CD4-positive, alpha-beta T cell treated with Interleukin-2 at 100 ng/mL for 4 hours (primary cell): ENCODE measurements around the gene ODAD4.

ENCODE experiments used
- DNase-seq: peaks from one replicate; pipeline ENCODE4 v3.0.0-alpha.2; 2020; ENCODE audit warnings: low spot score

ODAD4 gene

DNA sequence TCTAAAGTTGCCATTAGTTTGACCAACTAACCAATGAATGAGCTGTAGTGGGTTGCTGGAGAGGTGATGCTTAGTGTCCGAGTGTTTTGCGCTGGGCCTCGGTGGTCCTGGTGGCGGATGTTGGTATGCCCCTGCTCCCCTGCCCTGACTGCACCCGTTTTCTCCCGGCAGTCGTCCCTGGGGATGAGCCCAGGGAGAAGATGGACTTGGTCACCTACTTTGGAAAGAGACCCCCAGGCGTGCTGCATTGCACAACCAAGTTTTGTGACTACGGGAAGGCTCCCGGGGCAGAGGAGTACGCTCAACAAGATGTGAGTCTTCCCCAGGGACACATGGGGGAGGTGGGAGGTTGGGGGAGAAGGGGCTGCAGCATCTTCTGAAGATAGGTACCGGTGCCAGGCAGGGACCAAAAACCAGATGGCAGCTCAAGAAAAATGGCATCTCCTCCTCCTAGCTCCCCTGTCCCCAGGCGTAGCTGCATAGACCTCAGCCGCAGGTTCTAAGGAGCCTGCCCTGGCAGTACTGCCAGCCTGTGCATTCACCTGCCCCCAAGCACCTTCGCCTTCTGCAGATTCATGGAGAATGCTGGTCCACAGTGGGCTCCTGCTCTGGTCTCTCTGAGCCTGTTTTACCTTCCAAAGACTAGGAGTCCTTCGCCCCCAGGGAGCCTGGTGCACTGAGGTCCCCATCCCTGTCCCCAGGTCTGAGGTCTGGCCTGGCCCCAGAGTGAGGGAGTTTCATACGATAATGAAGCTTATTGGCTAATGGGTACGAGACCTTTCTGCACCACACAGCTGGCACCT lies 41.5 kb downstream of the ODAD4 start:
- DNase-seq, result no peak

DNA sequence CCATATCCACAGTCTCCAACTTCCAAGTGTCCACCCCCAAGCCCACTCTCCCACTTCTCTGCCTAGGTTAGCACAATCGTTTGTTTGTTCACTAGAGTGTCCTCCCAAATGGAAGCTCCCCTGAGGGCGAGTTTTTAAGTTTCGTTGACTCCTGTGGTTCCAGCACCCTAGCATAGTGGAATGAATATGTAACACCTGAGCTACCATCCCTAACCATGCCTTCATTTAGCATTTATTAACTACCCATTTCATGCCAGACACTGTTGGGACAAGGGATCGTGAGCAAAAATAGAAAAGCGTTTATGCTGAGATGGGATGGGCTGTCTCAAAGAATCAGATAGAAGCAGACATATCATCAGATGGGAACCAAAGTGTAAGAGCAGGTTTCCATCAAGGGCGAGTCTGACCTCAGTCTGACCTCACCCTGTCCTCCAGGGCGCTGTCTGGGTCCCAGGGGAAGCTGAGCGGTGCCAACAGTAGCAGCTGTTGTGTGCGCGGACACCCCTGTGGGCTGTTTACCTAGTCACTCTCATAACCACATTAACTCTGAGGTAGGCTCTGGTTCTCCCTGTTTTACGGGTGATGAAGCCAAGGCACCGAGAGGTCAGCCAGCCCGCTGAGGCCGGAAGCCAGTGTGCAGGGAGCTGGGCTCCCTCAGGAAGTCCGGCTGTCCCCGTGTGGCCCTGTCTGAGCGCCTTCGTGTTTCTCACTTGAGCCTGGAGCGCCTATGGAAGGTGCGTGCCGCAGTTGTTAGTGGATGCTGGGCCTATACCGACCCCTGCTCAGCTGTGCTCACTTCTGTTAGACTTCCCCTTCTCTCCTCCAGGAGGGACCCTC lies 42.4 kb downstream of the ODAD4 start:
- no peak for DNase-seq

DNA sequence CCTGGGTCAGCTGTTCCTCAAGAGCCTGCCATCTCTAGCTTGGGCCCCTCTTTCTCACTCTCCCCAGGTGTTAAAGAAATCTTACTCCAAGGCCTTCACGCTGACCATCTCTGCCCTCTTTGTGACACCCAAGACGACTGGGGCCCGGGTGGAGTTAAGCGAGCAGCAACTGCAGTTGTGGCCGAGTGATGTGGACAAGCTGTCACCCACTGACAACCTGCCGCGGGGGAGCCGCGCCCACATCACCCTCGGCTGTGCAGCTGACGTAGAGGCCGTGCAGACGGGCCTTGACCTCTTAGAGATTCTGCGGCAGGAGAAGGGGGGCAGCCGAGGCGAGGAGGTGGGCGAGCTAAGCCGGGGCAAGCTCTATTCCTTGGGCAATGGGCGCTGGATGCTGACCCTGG lies 43.0 kb downstream of the ODAD4 start:
- no peak for DNase-seq

DNA sequence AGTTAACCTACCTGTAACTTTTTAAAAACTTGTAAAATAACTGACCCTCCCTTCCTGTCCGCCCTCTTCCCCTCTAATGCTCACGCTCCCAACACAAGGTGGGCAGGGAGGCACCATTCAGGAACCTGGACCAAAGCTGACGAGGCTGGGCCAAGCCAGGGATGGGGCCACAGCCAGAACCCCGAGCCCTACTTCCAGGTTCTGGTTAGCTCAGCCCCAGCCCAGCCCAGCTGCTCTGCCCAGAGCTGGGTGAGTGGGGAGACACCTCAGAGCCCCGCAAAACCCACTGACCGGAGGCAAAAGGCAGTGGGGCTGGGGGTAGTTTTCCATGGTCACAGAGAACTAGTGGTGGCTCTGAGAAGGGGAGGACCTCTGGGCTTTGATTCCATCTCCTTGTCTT lies 43.6 kb downstream of the ODAD4 start:
- DNase-seq, result no peak

DNA sequence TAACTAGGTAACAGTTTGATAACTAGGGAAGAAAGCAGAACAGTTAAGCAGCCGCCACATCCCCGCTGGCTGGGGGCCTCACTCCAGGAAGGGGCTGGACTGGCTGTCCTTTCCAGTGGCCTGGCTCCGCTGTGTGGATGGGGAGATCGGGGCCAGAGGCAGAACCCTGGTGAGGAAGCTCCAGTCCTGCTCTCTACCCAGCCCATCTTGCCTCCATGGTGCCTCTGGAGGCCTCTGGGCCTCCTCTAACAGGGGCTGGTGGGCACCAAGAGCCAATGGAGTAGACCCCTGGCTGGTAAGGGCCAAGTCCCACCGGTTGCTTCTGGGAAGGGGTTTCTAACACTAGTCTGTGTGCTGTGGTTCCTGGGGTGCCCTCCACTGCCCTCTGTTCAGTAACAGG lies 44.2 kb downstream of the ODAD4 start:
- no peak for DNase-seq

DNA sequence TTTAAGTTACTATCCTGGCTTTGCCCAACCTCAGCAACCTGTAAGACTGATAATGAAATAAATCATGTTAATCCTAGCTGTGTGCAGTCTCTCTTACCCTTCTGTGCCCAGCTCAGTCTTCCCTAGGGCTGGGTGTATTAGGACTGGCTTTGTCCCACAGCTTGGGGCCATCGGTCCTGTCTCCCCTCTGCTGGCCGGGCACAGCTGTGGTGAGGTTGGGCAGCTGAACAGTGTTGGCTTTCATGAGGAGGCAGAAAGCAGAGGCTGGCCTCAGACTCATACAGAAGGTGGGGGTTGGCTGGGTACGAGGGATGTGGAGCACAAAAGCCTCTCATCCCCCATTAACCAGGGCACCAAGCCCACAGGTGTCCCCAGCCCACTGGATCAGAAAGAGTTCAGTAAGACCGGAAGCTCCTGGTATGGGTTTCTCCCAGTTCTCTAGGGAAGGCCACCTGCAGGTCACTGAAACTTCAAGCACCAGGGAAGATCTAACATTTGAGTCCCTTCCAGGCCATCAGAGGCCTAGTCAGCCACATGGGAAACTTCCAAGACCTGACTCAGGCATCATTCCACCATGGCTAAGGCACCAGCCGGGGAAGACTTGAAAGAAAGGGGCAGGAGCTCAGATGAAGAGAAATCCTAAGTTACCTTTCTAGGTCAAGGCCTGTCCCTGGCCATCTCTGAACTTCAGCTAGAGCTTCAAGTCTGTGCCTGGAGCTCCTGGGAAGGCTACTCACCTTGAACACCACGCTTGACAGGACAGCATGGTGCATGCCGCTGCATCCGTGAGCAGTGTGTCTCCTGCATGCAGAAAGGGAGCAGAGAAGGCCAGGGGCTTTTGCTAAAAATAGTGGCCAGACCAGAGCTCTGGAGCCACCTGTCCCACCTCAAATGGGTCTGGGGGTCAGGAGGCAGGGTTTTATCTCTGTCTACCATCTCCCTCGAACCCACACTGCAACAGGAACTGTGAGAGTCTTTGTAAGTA lies 45.0 kb downstream of the ODAD4 start:
- DNase-seq, result no peak

DNA sequence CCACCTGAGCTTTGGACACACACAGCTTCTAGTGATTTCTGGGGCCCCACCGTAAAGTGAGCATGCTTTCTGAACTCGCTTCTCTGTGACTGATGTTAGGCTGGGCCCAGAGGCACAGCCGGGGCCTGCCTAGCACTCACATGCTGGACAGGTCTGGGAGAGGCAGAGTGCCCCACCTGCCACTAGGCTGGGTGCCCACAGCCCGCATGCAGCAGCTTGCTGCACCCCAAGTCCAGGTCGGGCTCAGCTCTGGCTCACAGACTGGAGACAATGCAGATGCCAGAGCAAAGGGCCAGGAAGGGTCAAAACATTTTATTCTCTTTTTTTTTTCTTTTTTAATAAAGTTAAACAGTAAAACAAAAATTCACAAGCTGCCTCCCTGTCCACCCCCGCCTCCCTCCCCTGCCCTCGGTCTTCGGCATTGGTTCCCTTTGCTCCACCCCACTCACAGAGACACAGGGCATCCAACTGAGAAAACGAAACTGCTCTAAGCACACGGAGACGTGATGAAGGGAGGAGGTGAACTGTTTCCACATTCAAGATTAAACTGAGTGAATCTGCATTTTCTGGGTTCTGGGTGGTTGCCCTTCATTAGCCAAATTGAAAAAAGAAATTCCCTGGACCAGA lies 45.8 kb downstream of the ODAD4 start:
- no peak for DNase-seq

DNA sequence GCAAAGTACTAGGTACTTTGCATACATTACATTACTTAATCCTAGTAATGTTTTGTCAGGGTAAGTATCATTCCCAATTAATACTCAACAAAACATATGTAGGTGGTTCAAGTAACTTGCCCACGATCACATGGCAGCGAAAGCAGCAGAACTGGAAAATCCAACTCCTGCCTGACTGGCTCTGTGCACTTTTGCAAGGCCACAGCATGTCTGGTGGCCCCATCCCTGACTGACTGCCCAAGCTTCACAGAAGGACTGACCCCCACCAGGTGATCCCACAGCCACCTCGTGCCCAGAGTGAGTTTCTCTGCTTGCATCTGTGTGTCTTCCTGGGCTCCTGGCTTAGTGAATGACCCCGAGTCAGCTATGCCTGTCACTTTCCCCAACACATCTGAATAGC lies 47.6 kb downstream of the ODAD4 start:
- no peak for DNase-seq

DNA sequence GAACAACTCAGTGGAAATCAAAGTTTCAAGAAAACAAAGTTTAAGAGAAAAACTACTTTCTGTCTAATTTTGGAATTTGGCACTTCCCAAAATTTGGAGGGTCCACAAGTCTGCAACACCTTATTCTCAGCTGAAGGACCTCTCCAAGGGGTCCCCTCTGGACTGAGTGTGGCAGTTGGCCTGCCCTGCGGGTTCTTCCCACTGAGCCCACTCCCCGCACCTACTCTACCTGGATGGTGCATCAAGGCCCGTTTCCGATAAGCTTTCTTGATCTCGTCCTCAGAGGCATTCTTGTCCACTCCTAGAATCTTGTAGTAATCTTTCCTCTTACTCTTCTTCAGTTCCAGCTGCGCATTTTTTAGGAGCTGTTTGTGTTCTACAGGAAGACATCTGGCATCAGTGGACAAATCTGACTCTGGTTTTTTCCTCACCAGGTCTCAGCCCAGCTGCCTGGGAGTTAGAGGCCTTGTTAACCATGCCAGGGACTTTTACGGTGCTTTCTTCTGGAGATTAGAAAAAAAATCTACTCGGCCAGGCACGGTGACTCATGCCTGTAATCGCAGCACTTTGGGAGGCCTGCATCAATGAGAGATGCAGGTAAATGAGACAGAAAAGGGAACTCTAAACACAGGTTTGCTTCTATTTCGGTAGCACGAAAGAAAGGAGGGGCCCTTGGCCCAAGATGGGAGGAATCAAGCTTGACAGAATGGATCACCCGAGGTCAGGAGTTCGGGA lies 51.8 kb downstream of the ODAD4 start:
- no peak for DNase-seq

DNA sequence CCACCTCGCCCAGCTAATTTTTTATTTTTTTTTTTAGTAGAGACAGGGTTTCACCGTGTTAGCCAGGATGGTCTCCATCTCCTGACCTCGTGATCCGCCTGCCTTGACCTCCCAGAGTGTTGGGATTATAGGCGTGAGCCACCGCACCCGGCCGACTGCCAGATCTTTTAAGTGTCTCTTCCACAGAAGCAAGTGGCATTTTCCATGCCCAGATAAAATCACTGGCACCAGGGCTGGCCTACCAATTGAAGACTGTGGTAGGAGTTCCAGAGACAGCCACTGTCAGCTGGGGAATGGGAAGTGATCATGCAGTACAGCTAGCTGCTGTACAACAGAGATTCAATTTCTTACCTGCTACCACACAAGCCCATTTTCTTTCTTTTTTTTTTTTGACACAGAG lies 54.0 kb downstream of the ODAD4 start:
- no peak for DNase-seq

DNA sequence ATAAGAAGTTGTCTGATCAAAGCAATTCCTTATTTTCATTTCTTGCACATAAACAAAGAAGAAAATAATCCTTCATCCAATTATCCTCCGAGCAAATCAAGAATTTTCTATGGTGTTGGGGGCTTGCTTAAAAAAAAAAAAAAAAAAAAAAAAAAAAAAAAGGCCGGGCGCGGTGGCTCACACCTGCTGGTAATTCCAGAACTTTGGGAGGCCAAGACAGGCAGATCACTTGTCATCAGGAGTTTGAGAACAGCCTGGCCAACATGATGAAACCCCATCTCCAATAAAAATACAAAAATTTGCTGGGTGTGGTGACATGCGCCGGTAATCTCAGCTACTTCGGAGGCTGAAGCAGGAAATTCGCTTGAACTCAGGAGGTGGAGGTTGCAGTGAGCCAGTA lies 55.5 kb downstream of the ODAD4 start:
- no peak for DNase-seq

DNA sequence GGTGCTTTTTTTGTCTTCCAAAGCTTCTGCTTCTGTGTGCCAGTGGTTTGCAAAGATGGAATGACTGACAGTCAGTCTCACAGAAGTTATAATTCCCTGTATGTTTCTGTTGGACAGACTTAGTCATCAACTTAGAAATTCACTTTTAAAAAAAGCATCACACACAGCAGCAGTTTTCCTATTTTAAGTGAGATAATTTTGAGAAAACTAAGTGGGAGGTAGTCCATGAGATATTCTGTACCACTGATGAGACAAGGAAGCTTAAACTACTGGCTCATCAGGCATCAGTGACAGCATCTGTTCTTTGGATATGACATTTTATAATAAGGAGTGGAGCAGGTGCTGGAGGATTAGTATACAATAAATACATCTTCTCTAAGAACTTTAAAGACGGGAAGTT lies 56.2 kb downstream of the ODAD4 start:
- DNase-seq, result no peak

DNA sequence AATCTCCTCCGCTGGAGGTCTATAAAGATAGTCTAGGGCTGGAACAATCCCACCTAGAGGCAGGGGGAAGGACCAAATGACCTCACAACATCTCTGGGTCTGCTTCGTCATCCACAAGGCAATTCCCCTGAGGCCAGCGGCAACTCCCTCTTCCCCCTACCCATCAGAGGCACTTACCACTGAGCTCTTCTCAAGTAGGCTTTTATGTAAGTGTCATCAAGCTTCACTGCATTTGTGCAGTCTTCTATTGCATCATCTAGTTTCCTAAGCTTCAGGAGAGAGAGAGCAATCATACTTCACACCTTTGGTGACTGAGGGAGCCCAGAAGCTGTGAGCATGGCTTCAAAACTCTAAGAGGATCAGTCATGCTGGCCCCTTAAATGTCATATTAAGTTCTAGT lies 57.2 kb downstream of the ODAD4 start:
- no peak for DNase-seq

DNA sequence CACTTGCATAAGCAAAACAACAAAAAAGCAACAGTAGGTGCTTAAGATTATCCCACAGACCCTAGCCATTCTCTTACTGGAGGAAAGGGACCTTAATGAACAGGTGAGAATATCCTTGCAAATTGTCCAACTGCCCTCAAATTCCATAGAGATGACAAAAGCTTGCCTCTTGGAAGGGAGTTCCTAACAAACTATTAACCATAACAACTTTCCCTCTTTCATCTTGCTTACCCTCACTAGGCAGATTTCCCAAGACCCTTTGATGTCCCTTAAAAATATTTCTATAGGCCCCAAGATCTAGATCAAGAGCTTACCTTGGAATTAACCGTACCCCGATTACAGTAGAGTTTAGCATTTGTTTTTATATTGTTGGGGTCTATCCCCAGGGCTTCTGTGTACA lies 58.0 kb downstream of the ODAD4 start:
- DNase-seq, result no peak

DNA sequence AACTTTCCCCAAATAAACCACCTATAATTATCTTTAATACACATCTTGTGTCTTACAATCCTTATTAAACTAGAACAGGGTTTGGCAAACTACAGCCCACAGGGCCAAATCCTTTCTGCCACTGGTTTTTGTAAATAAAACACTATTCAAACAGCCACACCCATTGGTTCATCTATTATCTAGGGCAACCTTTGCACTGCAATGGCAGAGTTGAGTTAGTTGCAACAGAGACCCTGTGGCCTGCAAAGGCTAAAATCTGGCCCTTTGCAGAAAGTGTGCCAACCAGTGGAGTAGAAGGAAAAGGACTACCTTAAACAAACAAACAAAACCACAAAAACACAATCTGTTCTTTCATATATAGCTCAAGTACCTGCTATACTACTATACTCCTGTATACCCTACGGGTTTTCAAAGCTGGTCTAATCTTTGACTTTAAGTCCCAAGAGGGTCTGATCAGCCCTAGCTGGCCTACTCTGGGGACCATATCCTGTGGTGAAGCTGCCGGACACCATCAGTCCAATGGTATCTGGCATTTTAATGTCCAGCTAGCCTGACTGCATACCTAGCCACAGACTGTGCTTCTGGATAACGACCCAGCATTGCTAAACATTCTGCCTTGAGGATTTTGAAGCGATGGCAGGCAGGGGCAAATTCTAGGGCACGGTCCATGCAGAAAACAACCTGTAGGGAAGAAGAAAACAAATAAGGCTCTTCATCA lies 59.4 kb downstream of the ODAD4 start:
- no peak for DNase-seq

DNA sequence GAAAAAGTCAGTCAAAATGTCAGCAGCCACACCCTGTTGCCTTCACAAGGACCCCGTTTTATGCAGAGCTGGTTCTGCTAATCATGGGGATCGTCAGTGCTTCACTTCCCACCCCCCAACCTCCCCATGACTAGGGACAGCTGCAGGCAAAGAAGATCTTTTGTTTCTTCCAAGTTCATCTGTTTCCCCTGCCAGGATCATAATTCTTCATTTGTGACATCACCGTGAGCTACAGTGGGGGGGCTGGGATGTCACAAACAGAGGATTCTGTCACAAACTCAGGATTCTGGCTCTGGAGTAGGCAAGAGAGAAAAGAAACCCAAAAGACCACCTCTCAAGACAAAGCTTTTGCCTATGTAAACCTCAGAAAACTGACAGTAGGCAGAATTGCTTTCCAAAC lies 62.2 kb downstream of the ODAD4 start:
- DNase-seq, result no peak

DNA sequence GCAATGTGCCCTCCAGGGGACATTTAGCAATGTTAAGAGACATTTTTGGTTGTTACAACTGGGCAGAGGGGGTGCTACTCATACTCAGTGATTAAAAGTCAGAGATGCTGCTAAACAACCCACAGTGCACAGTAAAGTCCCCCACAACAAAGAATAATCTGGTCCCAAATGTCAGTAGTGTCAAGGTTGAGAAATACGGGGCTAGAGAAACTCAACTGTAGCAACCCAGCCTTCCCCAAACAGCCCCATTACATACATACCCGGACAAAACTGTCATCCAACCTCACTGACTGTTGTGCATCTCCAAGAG lies 66.4 kb downstream of the ODAD4 start:
- DNase-seq, result no peak

DNA sequence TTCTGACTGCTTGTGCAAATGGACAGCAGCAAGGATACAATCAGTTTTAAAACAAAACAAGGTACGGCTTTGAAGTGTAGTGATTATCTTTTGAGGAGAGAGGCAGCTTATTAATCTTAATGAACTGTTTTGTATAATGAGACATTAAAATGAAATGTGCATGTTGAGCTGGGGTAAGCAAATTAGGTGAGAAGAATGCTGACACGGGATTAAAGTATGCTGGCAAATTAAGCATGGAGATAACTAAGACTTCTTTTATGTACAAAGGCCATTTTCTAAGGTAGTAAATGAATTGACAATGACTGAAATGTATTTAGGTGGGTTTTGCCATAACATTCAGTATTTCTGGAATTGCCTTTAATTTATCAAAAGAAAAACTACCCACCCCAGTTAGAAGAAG lies 68.1 kb downstream of the ODAD4 start:
- no peak for DNase-seq

DNA sequence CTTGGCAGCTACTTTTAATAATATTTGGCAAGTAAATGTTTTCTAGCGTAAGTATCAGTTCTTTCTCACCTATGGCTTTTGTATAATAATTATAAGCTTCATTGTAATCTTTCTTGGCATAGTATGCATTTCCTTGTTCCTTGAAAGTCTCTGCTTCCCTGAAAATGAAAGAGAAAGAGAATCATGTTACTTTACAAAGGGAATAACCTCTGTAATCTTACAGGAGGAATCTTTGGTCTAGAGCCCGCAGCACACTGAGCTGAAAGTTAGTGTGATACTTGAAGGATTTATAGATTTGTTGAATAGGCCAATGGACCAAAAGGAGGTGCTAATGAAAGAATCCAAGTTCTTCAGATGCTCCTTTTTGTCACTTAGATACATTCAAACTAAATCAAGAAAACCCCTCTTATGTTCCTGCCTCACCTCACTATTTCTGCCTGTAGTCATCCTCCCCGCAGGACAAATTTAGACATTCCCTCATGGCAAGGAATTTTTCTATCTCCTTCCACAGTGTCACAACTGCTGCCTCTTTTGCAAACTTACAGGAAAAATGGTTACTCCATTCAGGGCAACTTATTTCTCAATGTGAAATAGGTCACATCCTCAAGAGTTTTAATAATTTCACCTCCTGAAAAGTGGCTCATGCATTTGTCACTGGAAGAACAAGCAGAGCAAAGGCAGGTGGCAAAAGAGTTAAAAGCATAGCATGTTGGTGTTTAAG lies 70.2 kb downstream of the ODAD4 start:
- no peak for DNase-seq

DNA sequence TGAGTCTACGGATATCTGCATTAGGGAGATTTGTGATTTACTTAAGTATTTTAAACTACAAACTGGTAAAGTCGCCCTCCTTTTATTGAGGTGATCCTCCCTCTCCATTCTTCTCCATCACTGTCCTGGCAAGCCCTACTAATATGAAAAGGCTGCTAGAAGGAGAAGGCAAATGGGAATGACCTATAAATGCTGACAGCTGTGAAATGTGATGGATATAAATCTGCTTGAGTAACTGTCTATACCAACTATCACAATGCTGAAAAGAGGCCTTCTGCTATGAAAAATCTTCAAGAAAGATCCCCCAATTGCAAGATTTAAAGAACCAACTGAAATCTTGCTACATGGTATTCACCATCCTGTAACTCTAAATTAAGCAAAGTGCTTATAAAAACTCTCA lies 71.3 kb downstream of the ODAD4 start:
- DNase-seq, result no peak
